H1 (cell line): Measurements from ENCODE around the gene DOCK10. TPM values are rescaled to one million over a fixed set of nuclear protein-coding genes. Genes with fewer than 3 reads are reported as not detected.

Experiments
- ATF3 ChIP-seq: IDR thresholded peaks from 2 replicates; pipeline ENCODE4 v1.6.1; 2011; ENCODE audit warnings: low read depth, mild to moderate bottlenecking, low read length; ENCODE audit not compliant: insufficient read depth
- BRCA1 ChIP-seq: IDR thresholded peaks from 2 replicates; pipeline ENCODE4 v1.6.1; 2012; ENCODE audit warnings: low read depth, low read length, improper control_type of control experiment
- CHD7 ChIP-seq: fragments of 300-600 bp; sonication (generic); IDR thresholded peaks from 2 replicates; pipeline ENCODE4 v1.7.1; 2012; ENCODE audit warnings: low read length, moderate library complexity, mild to moderate bottlenecking, inconsistent platforms; ENCODE audit not compliant: insufficient replicate concordance
- PHF8 ChIP-seq: fragments of 200-600 bp; sonication (generic); conservative IDR thresholded peaks from 2 replicates; pipeline ENCODE4 v1.7.1; 2012; ENCODE audit warnings: low read depth, mild to moderate bottlenecking, inconsistent platforms, low read length, moderate library complexity
- RAD21 ChIP-seq, 2 experiments: IDR thresholded peaks in 1 of 2; conservative IDR thresholded peaks in 1 of 2; 2 replicates each; pipeline ENCODE4 v1.6.1; 2011; ENCODE audit warnings: low read depth in 2 of 2, low read length in 2 of 2, improper control_type of control experiment in 1 of 2, inconsistent platforms in 1 of 2, mild to moderate bottlenecking in 1 of 2, moderate library complexity in 1 of 2
- SIN3A ChIP-seq, 2 experiments: IDR thresholded peaks in 1 of 2; conservative IDR thresholded peaks in 1 of 2; 2 replicates each; pipeline ENCODE4 v1.6.1; 2011 to 2012; ENCODE audit warnings: low read length in 2 of 2, improper control_type of control experiment in 1 of 2, low read depth in 1 of 2, mild to moderate bottlenecking in 1 of 2
- TAF7 ChIP-seq: optimal IDR thresholded peaks from 2 replicates; pipeline ENCODE3; 2011; ENCODE audit warnings: low read depth, mild to moderate bottlenecking, inconsistent platforms, low read length, moderate library complexity, borderline replicate concordance
- polyA plus RNA-seq, 7 experiments: library from polyadenylated mRNA; depleted of rRNA in 3 of 7; stranded (reverse) in 5 of 7; unstranded in 2 of 7; fragments of >200 nt in 5 of 7; fragments of 200-250 nt in 2 of 7; gene quantifications; 1 replicate in 5 of 7; 2 replicates in 1 of 7; 4 replicates in 1 of 7; pipeline versions ENCODE4 v1.2.1 to v1.2.3, GENCODE V29; 2011 to 2013; ENCODE audit warnings: missing spikeins in 2 of 7, mixed read lengths in 2 of 7
- total RNA-seq: library from RNA; stranded (reverse); fragmentation: NEBNext Ultra II Directional; extraction: Animal tissue kit (Norgen Biotek cat#: 25700); gene quantifications from 2 replicates; pipeline ENCODE4 v1.2.1, GENCODE V29; 2021

DOCK10 gene
- total and polyA plus RNA-seq, 2 of the 8 experiments (the other 6 are each of a cell fraction or from before 2014, with no cell fraction given), result 0.33 to 1.6 TPM

- TF ChIP-seq CHD7 (no peak), SIN3A (conservative IDR thresholded peaks at IDR 0.05 in 1 of 2, IDR thresholded peaks at IDR 0.05 in 1 of 2; ENCODE audit: low read depth in 1 of 2, low read length in 2 of 2) (no peak), ATF3 (no peak), BRCA1 (no peak), RAD21 (IDR thresholded peaks at IDR 0.05 in 1 of 2, conservative IDR thresholded peaks at IDR 0.05 in 1 of 2; ENCODE audit: low read depth in 2 of 2, low read length in 2 of 2) (no peak), TAF7 (no peak), PHF8 (no peak)
Measured at GRCh38 chr2:224951723-224952481, 90.4 kb downstream of the DOCK10 start (continued).
